Measurements from ENCODE around the gene MACF1.

DNA sequence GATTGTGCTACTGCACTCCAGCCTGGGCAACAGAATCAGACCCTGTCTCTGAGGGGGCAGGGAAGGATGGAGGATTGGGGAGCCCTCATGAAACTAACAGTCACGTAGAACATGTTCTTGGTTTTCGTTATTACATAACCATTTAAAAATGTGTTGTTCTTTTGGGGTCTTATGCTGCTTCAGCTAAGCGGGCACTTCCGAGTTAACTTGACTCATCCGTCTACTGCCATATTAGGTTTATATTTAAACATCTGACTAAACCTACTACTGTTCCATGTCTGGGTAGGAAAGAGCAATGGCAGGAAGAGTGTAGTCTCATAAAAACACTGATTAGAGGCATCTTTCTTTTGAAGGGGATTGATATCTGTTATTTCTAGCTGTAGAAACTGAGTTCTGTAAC, 227.4 kb downstream of the MACF1 start:
- TF ChIP-seq, protein P1, sequence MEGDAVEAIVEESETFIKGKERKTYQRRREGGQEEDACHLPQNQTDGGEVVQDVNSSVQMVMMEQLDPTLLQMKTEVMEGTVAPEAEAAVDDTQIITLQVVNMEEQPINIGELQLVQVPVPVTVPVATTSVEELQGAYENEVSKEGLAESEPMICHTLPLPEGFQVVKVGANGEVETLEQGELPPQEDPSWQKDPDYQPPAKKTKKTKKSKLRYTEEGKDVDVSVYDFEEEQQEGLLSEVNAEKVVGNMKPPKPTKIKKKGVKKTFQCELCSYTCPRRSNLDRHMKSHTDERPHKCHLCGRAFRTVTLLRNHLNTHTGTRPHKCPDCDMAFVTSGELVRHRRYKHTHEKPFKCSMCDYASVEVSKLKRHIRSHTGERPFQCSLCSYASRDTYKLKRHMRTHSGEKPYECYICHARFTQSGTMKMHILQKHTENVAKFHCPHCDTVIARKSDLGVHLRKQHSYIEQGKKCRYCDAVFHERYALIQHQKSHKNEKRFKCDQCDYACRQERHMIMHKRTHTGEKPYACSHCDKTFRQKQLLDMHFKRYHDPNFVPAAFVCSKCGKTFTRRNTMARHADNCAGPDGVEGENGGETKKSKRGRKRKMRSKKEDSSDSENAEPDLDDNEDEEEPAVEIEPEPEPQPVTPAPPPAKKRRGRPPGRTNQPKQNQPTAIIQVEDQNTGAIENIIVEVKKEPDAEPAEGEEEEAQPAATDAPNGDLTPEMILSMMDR (IDR thresholded peaks at IDR 0.05): no peak
- no peak for TF ChIP-seq EZH2 (IDR thresholded peaks at IDR 0.05; ENCODE audit: borderline replicate concordance, insufficient read depth, low read depth, low read length, poor library complexity, severe bottlenecking)
